ENCODE measurements around the gene DYRK3.

DNA sequence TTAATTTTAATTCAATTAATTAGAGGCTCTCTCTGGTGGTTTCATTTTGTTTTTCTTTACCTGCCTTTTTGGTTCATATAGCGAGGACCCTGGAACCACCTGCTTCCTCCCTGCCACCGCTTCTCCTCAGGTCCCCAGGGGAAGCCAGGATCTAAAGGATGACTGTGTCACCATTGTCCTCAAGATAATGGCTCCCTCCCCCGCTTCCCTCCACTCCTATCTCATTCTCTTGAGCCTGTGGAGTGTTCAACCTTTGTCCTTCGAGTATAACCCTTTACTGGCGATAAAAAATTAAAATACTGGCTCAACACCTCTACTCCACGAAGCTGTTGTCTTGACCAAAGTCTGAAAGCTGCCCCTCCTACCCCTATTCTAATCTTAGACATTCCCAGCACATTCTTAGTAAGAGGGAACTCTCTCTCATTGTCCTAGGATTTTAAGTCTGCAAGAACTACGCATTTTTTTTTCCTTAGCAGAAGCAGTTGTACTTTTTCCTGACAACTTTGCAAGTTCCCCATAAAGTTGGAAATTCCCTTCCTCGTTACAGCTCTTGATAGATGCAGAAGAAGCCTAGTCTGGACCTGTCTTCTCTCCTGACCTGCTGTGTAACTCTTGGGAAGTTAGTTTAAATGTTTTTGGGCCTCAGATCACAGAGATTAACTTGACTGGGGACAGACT, 36.8 kb downstream of the DYRK3 start:
- TF ChIP-seq CTCF (IDR thresholded peaks at IDR 0.05) (no peak), POLR2A (IDR thresholded peaks at IDR 0.05) (no peak)

All from thyroid gland (tissue), 4 donors.